Thymus (tissue), 11 donors: ENCODE measurements around the gene ARL8B. TPM values are rescaled to one million over a fixed set of nuclear protein-coding genes. Genes with fewer than 3 reads are reported as not detected.
A peak's percentile ranks its signal among the peaks of the same experiment; 100 is the strongest.

Source experiments
- DNase-seq, 9 donors: peaks; one replicate each; pipeline ENCODE4 v3.0.0-alpha.2; 2013; ENCODE audit warnings: low spot score in 9 of 9, low read depth in 6 of 9, missing footprints in 1 of 9
- H3K27ac ChIP-seq, 2 donors: one replicate each; pipeline ENCODE4 v1.5.1; 2013; ENCODE audit warnings: control low read depth in 1 of 2, low read depth in 1 of 2, low read length in 1 of 2, mild to moderate bottlenecking in 1 of 2, moderate library complexity in 1 of 2
- H3K27me3 ChIP-seq, 2 donors: one replicate each; pipeline ENCODE4 v1.5.1; 2013; ENCODE audit warnings: low read length in 1 of 2; ENCODE audit not compliant: control insufficient read depth in 2 of 2, insufficient read depth in 1 of 2
- H3K36me3 ChIP-seq, 2 donors: one replicate each; pipeline ENCODE4 v1.5.1; 2013; ENCODE audit warnings: low read length in 1 of 2, mild to moderate bottlenecking in 1 of 2, moderate library complexity in 1 of 2; ENCODE audit not compliant: control insufficient read depth in 2 of 2, insufficient read depth in 2 of 2
- H3K4me1 ChIP-seq, 2 donors: one replicate each; pipeline ENCODE4 v1.5.1; 2013; ENCODE audit warnings: low read length in 2 of 2; ENCODE audit not compliant: control insufficient read depth in 2 of 2, insufficient read depth in 2 of 2
- H3K4me3 ChIP-seq, 2 donors: one replicate each; pipeline ENCODE4 v1.5.1; 2013; ENCODE audit warnings: low read length in 2 of 2, control low read depth in 1 of 2, mild to moderate bottlenecking in 1 of 2
- H3K9me3 ChIP-seq, 2 donors: one replicate each; pipeline ENCODE4 v1.5.1; 2013; ENCODE audit warnings: low read length in 1 of 2, mild to moderate bottlenecking in 1 of 2; ENCODE audit not compliant: control insufficient read depth in 2 of 2, insufficient read depth in 1 of 2
- WGBS: extraction: QIAGEN DNeasy Blood & Tissue Kit; methylation state at CpG from one replicate; pipeline ENCODE4 v1.1.7; 2013; 5-methylcytosine and 5-hydroxymethylcytosine counted together
- polyA plus RNA-seq: library from polyadenylated mRNA; stranded (reverse); fragments of 200-250 nt; gene quantifications from one replicate; pipeline ENCODE4 v1.2.3, GENCODE V29; 2013
- total RNA-seq: library from RNA; stranded (reverse); fragments of 120-200 nt; gene quantifications from one replicate; pipeline ENCODE4 v1.2.4, GENCODE V29; 2013
- donor health status: healthy.

Gene ARL8B
- total and polyA plus RNA-seq, 2 donors = 29.8 to 53.2 TPM

- WGBS = 47% methylated on average over 5 of the region's 5 CpGs
- no peaks in the 10 kb centered on the region for H3K27me3 ChIP-seq
- H3K9me3 ChIP-seq = no peaks in the 10 kb centered on the region
- peaks cover 13 to 41% of the 10 kb centered on the region in 2 donors for H3K36me3 ChIP-seq
- H3K4me3 ChIP-seq = peak overlapping the region; percentile 70 to 100
- peak overlapping the region; percentile 80 to 99 for H3K27ac ChIP-seq
- DNase-seq = peak in 2 of 9 donors; percentile 44 to 77
- peaks cover 32 to 48% of the 10 kb centered on the region in 2 donors for H3K4me1 ChIP-seq
Observed at GRCh38 chr3:5191555-5192304, 69.6 kb downstream of the ARL8B start.

GRCh38 chr3:5192571-5193365, 70.7 kb downstream of the ARL8B start:
- 53% methylated on average over 3 of the region's 3 CpGs for WGBS
- Histone ChIP-seq H3K36me3 (peaks cover 13 to 47% of the 10 kb centered on the region in 2 donors), H3K27me3 (no peaks in the 10 kb centered on the region), H3K9me3 (no peaks in the 10 kb centered on the region), H3K4me3 (peak overlapping the region; percentile 70 to 100), H3K4me1 (peaks cover 39 to 56% of the 10 kb centered on the region in 2 donors), H3K27ac (peak overlapping the region; percentile 86 to 99)
- DNase-seq = peak in 2 of 9 donors; percentile 53 to 77

GRCh38 chr3:5194341-5194740, 72.2 kb downstream of the ARL8B start:
- Histone ChIP-seq H3K36me3 (peaks cover 16 to 60% of the 10 kb centered on the region in 2 donors), H3K9me3 (no peaks in the 10 kb centered on the region), H3K27ac (peak overlapping the region; percentile 74 to 99), H3K27me3 (no peaks in the 10 kb centered on the region), H3K4me1 (peaks cover 49 to 72% of the 10 kb centered on the region in 2 donors), H3K4me3 (no peak overlapping the region)
- WGBS = 62% methylated on average over 2 of the region's 2 CpGs
- no peak for DNase-seq

GRCh38 chr3:5194801-5195509, 72.9 kb downstream of the ARL8B start:
- peak in 2 of 9 donors; percentile 35 to 73 for DNase-seq
- H3K9me3 ChIP-seq = no peaks in the 10 kb centered on the region
- WGBS = 35% methylated on average over 2 of the region's 2 CpGs
- H3K27me3 ChIP-seq = no peaks in the 10 kb centered on the region
- peaks cover 51 to 78% of the 10 kb centered on the region in 2 donors for H3K4me1 ChIP-seq
- H3K36me3 ChIP-seq = peaks cover 22 to 66% of the 10 kb centered on the region in 2 donors
- H3K27ac ChIP-seq = peak overlapping the region; percentile 70 to 99
- H3K4me3 ChIP-seq = peak overlapping the region in 1 of 2 donors; percentile 27

- H3K4me1 ChIP-seq = peaks cover 50 to 78% of the 10 kb centered on the region in 2 donors
- peak in 2 of 9 donors; percentile 48 to 73 for DNase-seq
- no peaks in the 10 kb centered on the region for H3K9me3 ChIP-seq
- H3K4me3 ChIP-seq = no peak overlapping the region
- peak overlapping the region; percentile 83 to 99 for H3K27ac ChIP-seq
- H3K36me3 ChIP-seq = peaks cover 19 to 67% of the 10 kb centered on the region in 2 donors
- 8% methylated on average over 2 of the region's 2 CpGs for WGBS
- H3K27me3 ChIP-seq = no peaks in the 10 kb centered on the region
Observed at GRCh38 chr3:5195605-5196004, 73.5 kb downstream of the ARL8B start.

GRCh38 chr3:5197022-5197421, 74.9 kb downstream of the ARL8B start:
- Histone ChIP-seq H3K27me3 (no peaks in the 10 kb centered on the region), H3K4me1 (peaks cover 51 to 79% of the 10 kb centered on the region in 2 donors), H3K9me3 (no peaks in the 10 kb centered on the region), H3K4me3 (peak overlapping the region; percentile 17 to 26), H3K36me3 (peaks cover 31 to 81% of the 10 kb centered on the region in 2 donors), H3K27ac (peak overlapping the region; percentile 86 to 99)
- no peak for DNase-seq
- WGBS = 84% methylated on average over 4 of the region's 4 CpGs

- Histone ChIP-seq H3K4me3 (peak overlapping the region; percentile 17 to 26), H3K36me3 (peaks cover 37 to 87% of the 10 kb centered on the region in 2 donors)
Observed at GRCh38 chr3:5197470-5198312, 75.6 kb downstream of the ARL8B start.

GRCh38 chr3:5198313-5198677, 76.2 kb downstream of the ARL8B start:
- Histone ChIP-seq H3K4me1 (peaks cover 42 to 70% of the 10 kb centered on the region in 2 donors), H3K4me3 (peak overlapping the region in 1 of 2 donors; percentile 6), H3K27me3 (no peaks in the 10 kb centered on the region), H3K27ac (peak overlapping the region; percentile 86 to 99), H3K36me3 (peaks cover 43 to 88% of the 10 kb centered on the region in 2 donors), H3K9me3 (no peaks in the 10 kb centered on the region)
- peak in 1 of 9 donors; percentile 51 for DNase-seq
- 92% methylated on average over 4 of the region's 4 CpGs for WGBS

More at GRCh38 chr3:5197470-5198312, 75.6 kb downstream of the ARL8B start:
- H3K4me1 ChIP-seq = peaks cover 47 to 76% of the 10 kb centered on the region in 2 donors
- H3K27me3 ChIP-seq = no peaks in the 10 kb centered on the region
- H3K9me3 ChIP-seq = no peaks in the 10 kb centered on the region
- H3K27ac ChIP-seq = peak overlapping the region; percentile 86 to 99
- DNase-seq = peak in 6 of 9 donors; percentile 67 to 93 (median 83)
- WGBS = 66% methylated on average over 8 of the region's 8 CpGs
